ENCODE results near the gene KLRC2. TPM values are rescaled to one million over a fixed set of nuclear protein-coding genes. Genes with fewer than 3 reads are reported as not detected.

KLRC2 gene
- total RNA-seq, 1 donor: 0.36 TPM

- Histone ChIP-seq H3K36me3 (ENCODE audit: insufficient read depth, low read length) (no peaks in the 10 kb centered on the region), H3K9me3 (ENCODE audit: low read depth, low read length) (no peaks in the 10 kb centered on the region)
- no peak for TF ChIP-seq CTCF (IDR thresholded peaks at IDR 0.05; ENCODE audit: extremely low read depth, low read depth, low read length)
Measured at GRCh38 chr12:10457760-10458159, 21.9 kb upstream of the KLRC2 start.

GRCh38 chr12:10456856-10457255, 21.0 kb upstream of the KLRC2 start:
- no peak for TF ChIP-seq CTCF (IDR thresholded peaks at IDR 0.05; ENCODE audit: extremely low read depth, low read depth, low read length)
- Histone ChIP-seq H3K4me3 (ENCODE audit: insufficient read depth, low read length) (no peak overlapping the region), H3K4me1 (ENCODE audit: insufficient read depth, low read length) (no peaks in the 10 kb centered on the region), H3K27ac (ENCODE audit: low read depth, low read length) (no peak overlapping the region), H3K9me3 (ENCODE audit: low read depth, low read length) (no peaks in the 10 kb centered on the region), H3K36me3 (ENCODE audit: insufficient read depth, low read length) (no peaks in the 10 kb centered on the region), H3K4me2 (ENCODE audit: insufficient read depth, low read length) (no peak overlapping the region), H4K20me1 (ENCODE audit: insufficient read depth, low read length) (no peaks in the 10 kb centered on the region), H3K27me3 (ENCODE audit: insufficient read depth, low read length) (no peaks in the 10 kb centered on the region), H3K79me2 (ENCODE audit: insufficient read depth, low read length) (no peaks in the 10 kb centered on the region), H2AFZ (ENCODE audit: low read length) (no peak overlapping the region)
- no peak for DNase-seq (ENCODE audit: insufficient read length, low spot score, missing footprints)

More at GRCh38 chr12:10457760-10458159, 21.9 kb upstream of the KLRC2 start:
- Histone ChIP-seq H3K79me2 (ENCODE audit: insufficient read depth, low read length) (no peaks in the 10 kb centered on the region), H3K4me3 (ENCODE audit: insufficient read depth, low read length) (no peak overlapping the region), H3K27ac (ENCODE audit: low read depth, low read length) (no peak overlapping the region), H3K4me1 (ENCODE audit: insufficient read depth, low read length) (no peaks in the 10 kb centered on the region), H3K4me2 (ENCODE audit: insufficient read depth, low read length) (no peak overlapping the region), H3K27me3 (ENCODE audit: insufficient read depth, low read length) (no peaks in the 10 kb centered on the region), H2AFZ (ENCODE audit: low read length) (no peak overlapping the region), H4K20me1 (ENCODE audit: insufficient read depth, low read length) (no peaks in the 10 kb centered on the region)
- no peak for DNase-seq (ENCODE audit: insufficient read length, low spot score, missing footprints)

GRCh38 chr12:10455766-10456165, 20.0 kb upstream of the KLRC2 start:
- no peaks in the 10 kb centered on the region for H3K4me1 ChIP-seq (ENCODE audit: insufficient read depth, low read length)
- H4K20me1 ChIP-seq (ENCODE audit: insufficient read depth, low read length): no peaks in the 10 kb centered on the region
- H3K9me3 ChIP-seq (ENCODE audit: low read depth, low read length): no peaks in the 10 kb centered on the region
- no peak overlapping the region for H3K4me3 ChIP-seq (ENCODE audit: insufficient read depth, low read length)
- no peaks in the 10 kb centered on the region for H3K36me3 ChIP-seq (ENCODE audit: insufficient read depth, low read length)
- no peak overlapping the region for H3K27ac ChIP-seq (ENCODE audit: low read depth, low read length)
- H3K4me2 ChIP-seq (ENCODE audit: insufficient read depth, low read length): no peak overlapping the region
- H3K27me3 ChIP-seq (ENCODE audit: insufficient read depth, low read length): no peaks in the 10 kb centered on the region
- no peak for DNase-seq (ENCODE audit: insufficient read length, low spot score, missing footprints)
- no peak overlapping the region for H2AFZ ChIP-seq (ENCODE audit: low read length)
- TF ChIP-seq CTCF (IDR thresholded peaks at IDR 0.05; ENCODE audit: extremely low read depth, low read depth, low read length): no peak
- no peaks in the 10 kb centered on the region for H3K79me2 ChIP-seq (ENCODE audit: insufficient read depth, low read length)

GRCh38 chr12:10454531-10454930, 18.7 kb upstream of the KLRC2 start:
- no peaks in the 10 kb centered on the region for H3K79me2 ChIP-seq (ENCODE audit: insufficient read depth, low read length)
- no peak for DNase-seq (ENCODE audit: insufficient read length, low spot score, missing footprints)
- H3K4me3 ChIP-seq (ENCODE audit: insufficient read depth, low read length): no peak overlapping the region
- no peaks in the 10 kb centered on the region for H4K20me1 ChIP-seq (ENCODE audit: insufficient read depth, low read length)
- H3K27me3 ChIP-seq (ENCODE audit: insufficient read depth, low read length): no peaks in the 10 kb centered on the region
- no peak overlapping the region for H3K4me2 ChIP-seq (ENCODE audit: insufficient read depth, low read length)
- no peaks in the 10 kb centered on the region for H3K4me1 ChIP-seq (ENCODE audit: insufficient read depth, low read length)
- peak overlapping the region; percentile 10 for H2AFZ ChIP-seq (ENCODE audit: low read length)
- H3K27ac ChIP-seq (ENCODE audit: low read depth, low read length): no peak overlapping the region
- H3K9me3 ChIP-seq (ENCODE audit: low read depth, low read length): no peaks in the 10 kb centered on the region
- no peaks in the 10 kb centered on the region for H3K36me3 ChIP-seq (ENCODE audit: insufficient read depth, low read length)
- TF ChIP-seq CTCF (IDR thresholded peaks at IDR 0.05; ENCODE audit: extremely low read depth, low read depth, low read length): no peak
